Measurements from ENCODE around the gene AGK. TPM values are rescaled to one million over a fixed set of nuclear protein-coding genes. Genes with fewer than 3 reads are reported as not detected.

AGK gene
- total and polyA plus RNA-seq, 2 experiments from 2014 or later, result 18.3 to 24.1 TPM

DNA sequence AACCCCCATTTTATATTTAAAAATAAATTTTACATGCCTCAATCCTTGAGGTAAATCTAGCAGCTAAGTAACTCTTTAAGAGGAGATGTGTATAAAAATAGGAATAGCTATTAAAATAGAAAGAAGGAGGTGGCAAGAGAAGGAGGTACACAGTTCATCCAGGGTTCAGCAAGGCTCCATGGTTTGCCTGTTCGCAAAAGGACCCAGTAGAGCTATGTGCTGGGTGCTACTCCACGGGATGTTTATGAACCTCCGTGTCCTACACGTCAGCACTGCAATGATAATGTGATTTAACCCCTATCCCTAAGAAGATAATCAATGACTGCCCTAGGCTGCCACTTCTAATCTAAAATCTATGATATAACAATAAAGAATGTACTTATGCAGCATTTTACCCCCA lies 151.7 kb downstream of the AGK start:
- peak overlapping the region; percentile 80 for H2AFZ ChIP-seq
- WGBS, 2 experiments (ENCODE audit: low coverage in 1 of 2, low lambda C conversion rate in 2 of 2, missing lambda C conversion rate in 2 of 2), result 28 to 33% methylated on average over 4 of the region's 4 CpGs
- in situ Hi-C loops (cut with MboI), result no loop called here

GRCh38 chr7:141704112-141704511 lies 152.9 kb downstream of the AGK start:
- no peaks in the 10 kb centered on the region; the same call in 1 of the 2 replicates for H3F3A ChIP-seq (ENCODE audit: insufficient read depth)
- H3K9me2 ChIP-seq (ENCODE audit: insufficient read depth), result no peaks in the 10 kb centered on the region
- no peaks in the 10 kb centered on the region for H4K20me1 ChIP-seq (ENCODE audit: insufficient read depth)
- H3K4me1 ChIP-seq (ENCODE audit: insufficient read depth), result no peaks in the 10 kb centered on the region
- H3K36me3 ChIP-seq (ENCODE audit: low read depth), result no peaks in the 10 kb centered on the region
- in situ Hi-C loops (cut with MboI), result no loop called here
- TF ChIP-seq EZH2phosphoT487 (IDR thresholded peaks at IDR 0.05; ENCODE audit: insufficient read depth, low read depth) (no peak), EZH2 (IDR thresholded peaks at IDR 0.05; ENCODE audit: insufficient read depth, poor library complexity, severe bottlenecking) (no peak)
- no peak overlapping the region for H2AFZ ChIP-seq
- no peak overlapping the region for H3K9ac ChIP-seq
- 61 to 62% methylated on average over 3 of the region's 3 CpGs for WGBS, 2 experiments (ENCODE audit: low coverage in 1 of 2, low lambda C conversion rate in 2 of 2, missing lambda C conversion rate in 2 of 2)
- H3K27ac ChIP-seq, result no peak overlapping the region
- no peak for DNase-seq
- H3K9me3 ChIP-seq (ENCODE audit: low read depth), result no peaks in the 10 kb centered on the region
- no peaks in the 10 kb centered on the region for H3K79me2 ChIP-seq (ENCODE audit: insufficient read depth)
- H3K4me3 ChIP-seq, result no peak overlapping the region
- H3K4me2 ChIP-seq (ENCODE audit: unreplicated experiment), result no peak overlapping the region
- H3K27me3 ChIP-seq (replicated peaks; ENCODE audit: insufficient read depth), result no peaks in the 10 kb centered on the region

More for the DNA sequence above, 151.7 kb downstream of the AGK start:
- Histone ChIP-seq H3K27ac (no peak overlapping the region), H3K9me3 (ENCODE audit: low read depth) (no peaks in the 10 kb centered on the region), H3F3A (ENCODE audit: insufficient read depth) (no peaks in the 10 kb centered on the region; the same call in 1 of the 2 replicates), H3K9me2 (ENCODE audit: insufficient read depth) (no peaks in the 10 kb centered on the region), H3K79me2 (ENCODE audit: insufficient read depth) (no peaks in the 10 kb centered on the region), H3K36me3 (ENCODE audit: low read depth) (no peaks in the 10 kb centered on the region), H3K27me3 (replicated peaks; ENCODE audit: insufficient read depth) (no peaks in the 10 kb centered on the region), H3K4me1 (ENCODE audit: insufficient read depth) (no peaks in the 10 kb centered on the region), H4K20me1 (ENCODE audit: insufficient read depth) (no peaks in the 10 kb centered on the region), H3K4me3 (peak overlapping the region; percentile 79), H3K9ac (no peak overlapping the region), H3K4me2 (ENCODE audit: unreplicated experiment) (no peak overlapping the region)
- DNase-seq, result no peak
- no peak for TF ChIP-seq EZH2phosphoT487 (IDR thresholded peaks at IDR 0.05; ENCODE audit: insufficient read depth, low read depth)
- no peak for TF ChIP-seq EZH2 (IDR thresholded peaks at IDR 0.05; ENCODE audit: insufficient read depth, poor library complexity, severe bottlenecking)

DNA sequence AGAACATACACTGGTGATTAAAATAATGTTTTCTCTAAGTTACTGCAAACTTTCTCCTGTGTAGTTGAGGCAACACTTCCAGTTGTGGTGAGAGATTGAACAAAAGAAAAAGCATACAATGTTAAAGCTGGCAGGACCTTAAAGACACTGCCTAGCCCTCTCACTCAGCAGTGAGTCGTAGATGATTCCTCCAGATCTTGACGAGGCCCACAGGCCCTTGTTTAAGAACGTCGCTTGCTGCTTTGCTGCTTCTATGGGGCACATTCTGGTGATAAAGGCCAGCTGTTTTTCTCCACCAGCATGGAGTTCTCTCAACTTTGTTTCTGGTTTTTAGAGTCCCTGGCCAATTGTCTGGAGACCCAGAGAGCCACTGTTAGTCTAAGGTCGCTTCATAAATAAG lies 153.5 kb downstream of the AGK start:
- Histone ChIP-seq H3K27ac (no peak overlapping the region), H2AFZ (0 out of 2 replicates have a peak overlapping the region, but pooled peaks have one; percentile 7), H3K9ac (no peak overlapping the region), H3K9me2 (ENCODE audit: insufficient read depth) (no peaks in the 10 kb centered on the region), H3F3A (ENCODE audit: insufficient read depth) (no peaks in the 10 kb centered on the region; the same call in 1 of the 2 replicates), H3K4me2 (ENCODE audit: unreplicated experiment) (no peak overlapping the region), H3K4me3 (no peak overlapping the region), H3K79me2 (ENCODE audit: insufficient read depth) (no peaks in the 10 kb centered on the region), H3K36me3 (ENCODE audit: low read depth) (no peaks in the 10 kb centered on the region), H4K20me1 (ENCODE audit: insufficient read depth) (no peaks in the 10 kb centered on the region), H3K9me3 (ENCODE audit: low read depth) (no peaks in the 10 kb centered on the region), H3K4me1 (ENCODE audit: insufficient read depth) (no peaks in the 10 kb centered on the region), H3K27me3 (replicated peaks; ENCODE audit: insufficient read depth) (no peaks in the 10 kb centered on the region)
- in situ Hi-C loops (cut with MboI), result no loop called here
- 55 to 56% methylated on average over 5 of the region's 5 CpGs for WGBS, 2 experiments (ENCODE audit: low coverage in 1 of 2, low lambda C conversion rate in 2 of 2, missing lambda C conversion rate in 2 of 2)
- peak; percentile 58 for DNase-seq
- no peak for TF ChIP-seq EZH2 (IDR thresholded peaks at IDR 0.05; ENCODE audit: insufficient read depth, poor library complexity, severe bottlenecking)
- TF ChIP-seq EZH2phosphoT487 (IDR thresholded peaks at IDR 0.05; ENCODE audit: insufficient read depth, low read depth), result no peak

Other genes starting within 250 kb of the AGK start
- gene DENND11, start 150.8 kb downstream of the AGK start, total RNA-seq (2014; rRNA removed; shearing (Covaris generic)), result 3.0 and 7.8 TPM in 2 replicates
- 0.43 and 0.49 TPM in 2 replicates for gene DENND11, start 150.8 kb downstream of the AGK start, polyA plus RNA-seq (2016; fragmentation: Nextera tagmentation; extraction: Ambion mirVana)
- not detected in 2 replicates for gene WEE2, start 156.9 kb downstream of the AGK start, total RNA-seq (2014; rRNA removed; shearing (Covaris generic))
- gene WEE2, start 156.9 kb downstream of the AGK start, polyA plus RNA-seq (2016; fragmentation: Nextera tagmentation; extraction: Ambion mirVana), result not detected in 2 replicates
- 76.8 and 113 TPM in 2 replicates for gene SSBP1, start 186.9 kb downstream of the AGK start, total RNA-seq (2014; rRNA removed; shearing (Covaris generic))
- gene SSBP1, start 186.9 kb downstream of the AGK start, polyA plus RNA-seq (2016; fragmentation: Nextera tagmentation; extraction: Ambion mirVana), result 267 and 278 TPM in 2 replicates
- not detected in 2 replicates for gene TAS2R3, start 212.7 kb downstream of the AGK start, total RNA-seq (2014; rRNA removed; shearing (Covaris generic))
- gene TAS2R3, start 212.7 kb downstream of the AGK start, polyA plus RNA-seq (2016; fragmentation: Nextera tagmentation; extraction: Ambion mirVana), result not detected in 2 replicates
- gene TAS2R4, start 225.3 kb downstream of the AGK start, total RNA-seq (2014; rRNA removed; shearing (Covaris generic)), result 0.32 and 0.51 TPM in 2 replicates
- 0.13 TPM in 1 of 2 replicates, not detected in the other for gene TAS2R4, start 225.3 kb downstream of the AGK start, polyA plus RNA-seq (2016; fragmentation: Nextera tagmentation; extraction: Ambion mirVana)
- gene TAS2R5, start 238.8 kb downstream of the AGK start, total RNA-seq (2014; rRNA removed; shearing (Covaris generic)), result not detected in 2 replicates
- gene TAS2R5, start 238.8 kb downstream of the AGK start, polyA plus RNA-seq (2016; fragmentation: Nextera tagmentation; extraction: Ambion mirVana), result 0.16 and 0.22 TPM in 2 replicates